K562 (cell line): ENCODE data around the gene TEX54. TPM values are rescaled to one million over a fixed set of nuclear protein-coding genes. Genes with fewer than 3 reads are reported as not detected.

Experiments
- HDAC6 ChIP-seq: IDR thresholded peaks from 2 replicates; pipeline ENCODE4 v1.6.1; 2012; ENCODE audit warnings: low read depth, mild to moderate bottlenecking, control low read depth, inconsistent platforms, low read length, moderate library complexity
- HMG20A ChIP-seq: fragments of 450-650 bp; formaldehyde crosslinking; conservative IDR thresholded peaks from 2 replicates; pipeline ENCODE4 v1.4.0; 2020; ENCODE audit warnings: mild to moderate bottlenecking, mixed read lengths
- KLF13 ChIP-seq: fragments of 450-650 bp; IDR thresholded peaks from 2 replicates; pipeline ENCODE4 v1.6.1; 2016; ENCODE audit warnings: missing genetic modification characterization, low read depth, mild to moderate bottlenecking, missing compliant biosample characterization, moderate library complexity, borderline replicate concordance
- PYGO2 ChIP-seq: fragments of 450-650 bp; IDR thresholded peaks from 2 replicates; pipeline ENCODE4 v1.6.1; 2016; ENCODE audit warnings: mild to moderate bottlenecking, missing genetic modification characterization, moderate library complexity, missing compliant biosample characterization
- SAP30 ChIP-seq: fragments of 200-600 bp; sonication (generic); IDR thresholded peaks from 2 replicates; pipeline ENCODE4 v1.6.1; 2012; ENCODE audit warnings: borderline replicate concordance, low read depth, mild to moderate bottlenecking, moderate library complexity, low read length, control low read depth, inconsistent platforms; ENCODE audit not compliant: insufficient read depth, poor library complexity, severe bottlenecking
- SMARCC2 ChIP-seq: fragments of 450-650 bp; IDR thresholded peaks from 2 replicates; pipeline ENCODE4 v1.6.1; 2017; ENCODE audit warnings: antibody characterized with exemption, moderate library complexity, mild to moderate bottlenecking, low read depth
- STAG1 ChIP-seq: sonication (generic); formaldehyde crosslinking; IDR thresholded peaks from 2 replicates; pipeline ENCODE4 v1.5.0; 2020; ENCODE audit warnings: missing genetic modification reagents, borderline replicate concordance
- TAF9B ChIP-seq: fragments of 450-650 bp; IDR thresholded peaks from 2 replicates; pipeline ENCODE4 v1.6.1; 2018; ENCODE audit warnings: mild to moderate bottlenecking; ENCODE audit not compliant: partially characterized antibody
- TOE1 ChIP-seq, 2 experiments: fragments of 450-650 bp in 1 of 2; sonication (generic) in 1 of 2; formaldehyde crosslinking in 1 of 2; IDR thresholded peaks; 2 replicates each; pipeline versions ENCODE4 v1.7.1 to v1.8.0; 2016 to 2022; ENCODE audit warnings: borderline replicate concordance in 2 of 2, mild to moderate bottlenecking in 2 of 2, antibody characterized with exemption in 1 of 2, inconsistent platforms in 1 of 2, low read depth in 1 of 2, missing genetic modification reagents in 1 of 2, moderate library complexity in 1 of 2
- ZNF12 ChIP-seq: sonication (generic); formaldehyde crosslinking; IDR thresholded peaks from 2 replicates; pipeline ENCODE4 v1.4.0; 2020; ENCODE audit warnings: mild to moderate bottlenecking, missing genetic modification reagents
- ZNF311 ChIP-seq: fragments of 250-450 bp; sonication (Bioruptor Pico); IDR thresholded peaks from 2 replicates; pipeline ENCODE4 v1.4.0; 2020; ENCODE audit warnings: mild to moderate bottlenecking, moderate library complexity
- ZNF408 ChIP-seq: fragments of 250-450 bp; sonication (Bioruptor Pico); IDR thresholded peaks from 2 replicates; pipeline ENCODE4 v1.4.0; 2020; ENCODE audit warnings: low read depth, mild to moderate bottlenecking, moderate library complexity
- polyA plus RNA-seq, 8 experiments: library from polyadenylated mRNA; depleted of rRNA in 4 of 8; stranded (reverse) in 5 of 8; unstranded in 3 of 8; fragments of >200 nt; fragmentation: Nextera tagmentation in 2 of 8; fragmentation: Illumina TruSeq in 1 of 8; extraction: Ambion mirVana in 2 of 8; extraction: Trizol in 1 of 8; gene quantifications; 2 replicates each; pipeline versions ENCODE4 v1.2.1 to v1.2.3, GENCODE V29; 2011 to 2014; ENCODE audit warnings: inconsistent platforms in 1 of 8, missing spikeins in 1 of 8
- total RNA-seq, 7 experiments: library from RNA; depleted of rRNA in 6 of 7; stranded (reverse); fragments of >200 nt in 6 of 7; fragmentation: Illumina TruSeq in 2 of 7; extraction: Trizol in 2 of 7; gene quantifications; 2 replicates each; pipeline versions ENCODE4 v1.2.1 to v1.2.3, GENCODE V29; 2011 to 2021; ENCODE audit warnings: low replicate concordance in 1 of 7
- TF ChIP-seq, protein P1 (sequence below), 2 experiments: fragments of 250-450 bp in 1 of 2; fragments of 450-650 bp in 1 of 2; sonication (Bioruptor Pico) in 1 of 2; IDR thresholded peaks; 2 replicates each; pipeline versions ENCODE4 v1.6.1 to v1.8.0; 2016 to 2021; ENCODE audit warnings: mild to moderate bottlenecking in 2 of 2, moderate library complexity in 2 of 2, missing compliant biosample characterization in 1 of 2, missing genetic modification characterization in 1 of 2
- TF ChIP-seq, protein P2 (sequence below): fragments of 150-350 bp; IDR thresholded peaks from 2 replicates; pipeline ENCODE4 v1.6.1; 2014; ENCODE audit warnings: low read depth, mild to moderate bottlenecking, low read length, borderline replicate concordance
- TF ChIP-seq, protein P3 (sequence below), 2 experiments: IDR thresholded peaks; 2 replicates each; pipeline ENCODE4 v1.6.1; 2012; ENCODE audit warnings: improper control_type of control experiment in 2 of 2, low read depth in 2 of 2, low read length in 2 of 2, borderline replicate concordance in 1 of 2
- TF ChIP-seq, protein P4 (sequence below): fragments of 450-650 bp; IDR thresholded peaks from 2 replicates; pipeline ENCODE4 v1.6.1; 2016; ENCODE audit warnings: mild to moderate bottlenecking

The TEX54 gene
- total and polyA plus RNA-seq, 9 of the 15 experiments (the other 6 are each of a cell fraction or from before 2014, with no cell fraction given) = not detected

DNA sequence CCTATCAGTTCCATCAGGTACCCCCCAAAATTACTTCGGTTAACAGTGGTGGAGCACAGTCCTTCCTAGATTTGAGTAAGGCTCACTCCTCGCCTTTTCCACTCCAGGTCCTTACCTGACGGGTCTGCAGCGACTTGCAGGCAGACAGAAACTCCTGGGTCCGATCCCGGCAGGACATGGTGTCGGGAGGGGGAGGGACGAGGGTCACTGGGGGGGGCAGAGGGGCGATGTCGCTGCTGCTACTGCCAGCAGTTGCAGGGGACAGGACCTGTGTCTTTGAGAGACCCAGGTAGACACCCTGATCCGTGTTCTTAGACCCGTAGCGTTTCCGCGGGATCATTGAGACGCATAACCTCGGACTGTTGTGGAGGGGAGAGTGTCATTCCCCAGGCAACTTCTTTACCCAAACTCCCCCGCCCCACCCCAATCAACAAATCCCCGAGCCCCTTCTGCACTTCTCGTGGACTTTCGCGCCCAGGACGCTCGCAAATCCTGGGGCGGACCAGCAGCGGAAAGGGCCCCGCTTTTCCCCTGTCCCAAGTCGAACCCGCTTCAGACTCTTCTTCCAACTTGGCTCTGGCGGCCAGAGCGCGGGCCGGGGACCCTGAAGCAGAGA lies 1.6 kb downstream of the TEX54 start (continued):
- TF ChIP-seq, protein P1, sequence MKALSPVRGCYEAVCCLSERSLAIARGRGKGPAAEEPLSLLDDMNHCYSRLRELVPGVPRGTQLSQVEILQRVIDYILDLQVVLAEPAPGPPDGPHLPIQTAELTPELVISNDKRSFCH (CRISPR knock-in tag; IDR thresholded peaks at IDR 0.05) = no peak
- TF ChIP-seq, protein P1 (tag; IDR thresholded peaks at IDR 0.05) = no peak
- TF ChIP-seq STAG1 (CRISPR knock-in tag) (no peak), SMARCC2 (no peak), PYGO2 (tag) (no peak), ZNF408 (CRISPR knock-in tag) (no peak), ZNF12 (CRISPR knock-in tag) (no peak), ZNF311 (CRISPR knock-in tag) (no peak), TOE1 (IDR thresholded peaks at IDR 0.05; ENCODE audit: borderline replicate concordance) (no peak; the same call in 1 of the 2 replicates), TOE1 (CRISPR knock-in tag; IDR thresholded peaks at IDR 0.05; ENCODE audit: borderline replicate concordance, low read depth) (no peak), HMG20A (no peak), TAF9B (no peak), SAP30 (peak; percentile 8), HDAC6 (no peak), KLF13 (no peak)
- TF ChIP-seq, protein P2, sequence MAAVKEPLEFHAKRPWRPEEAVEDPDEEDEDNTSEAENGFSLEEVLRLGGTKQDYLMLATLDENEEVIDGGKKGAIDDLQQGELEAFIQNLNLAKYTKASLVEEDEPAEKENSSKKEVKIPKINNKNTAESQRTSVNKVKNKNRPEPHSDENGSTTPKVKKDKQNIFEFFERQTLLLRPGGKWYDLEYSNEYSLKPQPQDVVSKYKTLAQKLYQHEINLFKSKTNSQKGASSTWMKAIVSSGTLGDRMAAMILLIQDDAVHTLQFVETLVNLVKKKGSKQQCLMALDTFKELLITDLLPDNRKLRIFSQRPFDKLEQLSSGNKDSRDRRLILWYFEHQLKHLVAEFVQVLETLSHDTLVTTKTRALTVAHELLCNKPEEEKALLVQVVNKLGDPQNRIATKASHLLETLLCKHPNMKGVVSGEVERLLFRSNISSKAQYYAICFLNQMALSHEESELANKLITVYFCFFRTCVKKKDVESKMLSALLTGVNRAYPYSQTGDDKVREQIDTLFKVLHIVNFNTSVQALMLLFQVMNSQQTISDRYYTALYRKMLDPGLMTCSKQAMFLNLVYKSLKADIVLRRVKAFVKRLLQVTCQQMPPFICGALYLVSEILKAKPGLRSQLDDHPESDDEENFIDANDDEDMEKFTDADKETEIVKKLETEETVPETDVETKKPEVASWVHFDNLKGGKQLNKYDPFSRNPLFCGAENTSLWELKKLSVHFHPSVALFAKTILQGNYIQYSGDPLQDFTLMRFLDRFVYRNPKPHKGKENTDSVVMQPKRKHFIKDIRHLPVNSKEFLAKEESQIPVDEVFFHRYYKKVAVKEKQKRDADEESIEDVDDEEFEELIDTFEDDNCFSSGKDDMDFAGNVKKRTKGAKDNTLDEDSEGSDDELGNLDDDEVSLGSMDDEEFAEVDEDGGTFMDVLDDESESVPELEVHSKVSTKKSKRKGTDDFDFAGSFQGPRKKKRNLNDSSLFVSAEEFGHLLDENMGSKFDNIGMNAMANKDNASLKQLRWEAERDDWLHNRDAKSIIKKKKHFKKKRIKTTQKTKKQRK = no peak
- TF ChIP-seq, protein P3, sequence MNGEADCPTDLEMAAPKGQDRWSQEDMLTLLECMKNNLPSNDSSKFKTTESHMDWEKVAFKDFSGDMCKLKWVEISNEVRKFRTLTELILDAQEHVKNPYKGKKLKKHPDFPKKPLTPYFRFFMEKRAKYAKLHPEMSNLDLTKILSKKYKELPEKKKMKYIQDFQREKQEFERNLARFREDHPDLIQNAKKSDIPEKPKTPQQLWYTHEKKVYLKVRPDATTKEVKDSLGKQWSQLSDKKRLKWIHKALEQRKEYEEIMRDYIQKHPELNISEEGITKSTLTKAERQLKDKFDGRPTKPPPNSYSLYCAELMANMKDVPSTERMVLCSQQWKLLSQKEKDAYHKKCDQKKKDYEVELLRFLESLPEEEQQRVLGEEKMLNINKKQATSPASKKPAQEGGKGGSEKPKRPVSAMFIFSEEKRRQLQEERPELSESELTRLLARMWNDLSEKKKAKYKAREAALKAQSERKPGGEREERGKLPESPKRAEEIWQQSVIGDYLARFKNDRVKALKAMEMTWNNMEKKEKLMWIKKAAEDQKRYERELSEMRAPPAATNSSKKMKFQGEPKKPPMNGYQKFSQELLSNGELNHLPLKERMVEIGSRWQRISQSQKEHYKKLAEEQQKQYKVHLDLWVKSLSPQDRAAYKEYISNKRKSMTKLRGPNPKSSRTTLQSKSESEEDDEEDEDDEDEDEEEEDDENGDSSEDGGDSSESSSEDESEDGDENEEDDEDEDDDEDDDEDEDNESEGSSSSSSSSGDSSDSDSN (IDR thresholded peaks at IDR 0.05; ENCODE audit: borderline replicate concordance in 1 of 2, low read depth in 2 of 2, low read length in 2 of 2) = no peak
- TF ChIP-seq, protein P4, sequence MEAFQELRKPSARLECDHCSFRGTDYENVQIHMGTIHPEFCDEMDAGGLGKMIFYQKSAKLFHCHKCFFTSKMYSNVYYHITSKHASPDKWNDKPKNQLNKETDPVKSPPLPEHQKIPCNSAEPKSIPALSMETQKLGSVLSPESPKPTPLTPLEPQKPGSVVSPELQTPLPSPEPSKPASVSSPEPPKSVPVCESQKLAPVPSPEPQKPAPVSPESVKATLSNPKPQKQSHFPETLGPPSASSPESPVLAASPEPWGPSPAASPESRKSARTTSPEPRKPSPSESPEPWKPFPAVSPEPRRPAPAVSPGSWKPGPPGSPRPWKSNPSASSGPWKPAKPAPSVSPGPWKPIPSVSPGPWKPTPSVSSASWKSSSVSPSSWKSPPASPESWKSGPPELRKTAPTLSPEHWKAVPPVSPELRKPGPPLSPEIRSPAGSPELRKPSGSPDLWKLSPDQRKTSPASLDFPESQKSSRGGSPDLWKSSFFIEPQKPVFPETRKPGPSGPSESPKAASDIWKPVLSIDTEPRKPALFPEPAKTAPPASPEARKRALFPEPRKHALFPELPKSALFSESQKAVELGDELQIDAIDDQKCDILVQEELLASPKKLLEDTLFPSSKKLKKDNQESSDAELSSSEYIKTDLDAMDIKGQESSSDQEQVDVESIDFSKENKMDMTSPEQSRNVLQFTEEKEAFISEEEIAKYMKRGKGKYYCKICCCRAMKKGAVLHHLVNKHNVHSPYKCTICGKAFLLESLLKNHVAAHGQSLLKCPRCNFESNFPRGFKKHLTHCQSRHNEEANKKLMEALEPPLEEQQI = no peak
